Measurements from ENCODE around the gene ATF3.

ATF3 gene

GRCh38 chr1:212608392-212608958 is at the start of gene ATF3:
ATF3 (plus strand) TSS chr1:212608761; CDS start chr1:212615022, 6,261 bp downstream.
- peak; percentile 95 for DNase-seq (ENCODE audit: low read depth)

GRCh38 chr1:212559929-212560328 is 48.6 kb upstream of the ATF3 start:
- no peak for DNase-seq (ENCODE audit: low read depth)

GRCh38 chr1:212560933-212561460 is 47.6 kb upstream of the ATF3 start:
- no peak for DNase-seq (ENCODE audit: low read depth)

- peak; percentile 54 for DNase-seq (ENCODE audit: low read depth)
Observed at GRCh38 chr1:212561501-212561931, 47.0 kb upstream of the ATF3 start.

GRCh38 chr1:212562771-212563170 is 45.8 kb upstream of the ATF3 start:
- DNase-seq (ENCODE audit: low read depth) = no peak

GRCh38 chr1:212565079-212565478 is 43.5 kb upstream of the ATF3 start:
- no peak for DNase-seq (ENCODE audit: low read depth)

- DNase-seq (ENCODE audit: low read depth) = no peak
Observed at GRCh38 chr1:212565571-212566305, 42.8 kb upstream of the ATF3 start.

- no peak for DNase-seq (ENCODE audit: low read depth)
Observed at GRCh38 chr1:212566522-212567479, 41.8 kb upstream of the ATF3 start.

GRCh38 chr1:212567638-212568037 is 40.9 kb upstream of the ATF3 start:
- DNase-seq (ENCODE audit: low read depth) = no peak

- no peak for DNase-seq (ENCODE audit: low read depth)
Observed at GRCh38 chr1:212568978-212569537, 39.5 kb upstream of the ATF3 start.

GRCh38 chr1:212574732-212575131 is 33.8 kb upstream of the ATF3 start:
- DNase-seq (ENCODE audit: low read depth) = no peak

GRCh38 chr1:212575333-212575732 is 33.2 kb upstream of the ATF3 start:
- DNase-seq (ENCODE audit: low read depth) = no peak

- no peak for DNase-seq (ENCODE audit: low read depth)
Observed at GRCh38 chr1:212578041-212578440, 30.5 kb upstream of the ATF3 start.

- DNase-seq (ENCODE audit: low read depth) = no peak
Observed at GRCh38 chr1:212581034-212581433, 27.5 kb upstream of the ATF3 start.

GRCh38 chr1:212582291-212582690 is 26.3 kb upstream of the ATF3 start:
- no peak for DNase-seq (ENCODE audit: low read depth)

- no peak for DNase-seq (ENCODE audit: low read depth)
Observed at GRCh38 chr1:212582808-212583615, 25.5 kb upstream of the ATF3 start.

GRCh38 chr1:212583643-212584042 is 24.9 kb upstream of the ATF3 start:
- DNase-seq (ENCODE audit: low read depth) = no peak

GRCh38 chr1:212584092-212584886 is 24.3 kb upstream of the ATF3 start:
- no peak for DNase-seq (ENCODE audit: low read depth)

- no peak for DNase-seq (ENCODE audit: low read depth)
Observed at GRCh38 chr1:212585210-212585609, 23.4 kb upstream of the ATF3 start.

Data from HS-27A (cell line).